Progenitor cell of endocrine pancreas (in vitro differentiated cells): ENCODE results near the gene DAZAP1. TPM values are rescaled to one million over a fixed set of nuclear protein-coding genes. Genes with fewer than 3 reads are reported as not detected.

Experiments used
- DNase-seq: peaks from one replicate; pipeline ENCODE4 v3.0.0; 2021; ENCODE audit warnings: low spot score; ENCODE audit not compliant: unreplicated experiment
- H3K27ac Mint-ChIP-seq: 2 replicates; pipeline ENCODE4 v1.8.0; 2021; ENCODE audit warnings: mild to moderate bottlenecking, moderate library complexity, mixed read lengths
- H3K27me3 Mint-ChIP-seq: 2 replicates; pipeline ENCODE4 v1.8.0; 2021; ENCODE audit warnings: mixed read lengths
- H3K36me3 Mint-ChIP-seq: 2 replicates; pipeline ENCODE4 v1.8.0; 2022; ENCODE audit warnings: mixed read lengths; ENCODE audit not compliant: insufficient read depth
- H3K4me1 Mint-ChIP-seq: 2 replicates; pipeline ENCODE4 v1.8.0; 2021; ENCODE audit warnings: low read depth, mixed read lengths
- H3K4me3 Mint-ChIP-seq: 2 replicates; pipeline ENCODE4 v1.8.0; 2021; ENCODE audit warnings: low read depth, mild to moderate bottlenecking, moderate library complexity, mixed read lengths
- H3K9me3 Mint-ChIP-seq: 2 replicates; pipeline ENCODE4 v1.8.0; 2021; ENCODE audit warnings: low read depth, mixed read lengths
- total RNA-seq: library from RNA; stranded (reverse); gene quantifications from 2 replicates; pipeline ENCODE4 v1.2.1, GENCODE V29; 2021
- TF ChIP-seq, protein P1 (sequence below): fragments of 200-600 bp; sonication (generic); IDR thresholded peaks from one replicate; pipeline ENCODE4 v1.5.0; 2021; ENCODE audit warnings: antibody characterized with exemption, mild to moderate bottlenecking; ENCODE audit not compliant: unreplicated experiment

The DAZAP1 gene
- total RNA-seq, 1 donor from 2014 or later = 131 TPM

DNA sequence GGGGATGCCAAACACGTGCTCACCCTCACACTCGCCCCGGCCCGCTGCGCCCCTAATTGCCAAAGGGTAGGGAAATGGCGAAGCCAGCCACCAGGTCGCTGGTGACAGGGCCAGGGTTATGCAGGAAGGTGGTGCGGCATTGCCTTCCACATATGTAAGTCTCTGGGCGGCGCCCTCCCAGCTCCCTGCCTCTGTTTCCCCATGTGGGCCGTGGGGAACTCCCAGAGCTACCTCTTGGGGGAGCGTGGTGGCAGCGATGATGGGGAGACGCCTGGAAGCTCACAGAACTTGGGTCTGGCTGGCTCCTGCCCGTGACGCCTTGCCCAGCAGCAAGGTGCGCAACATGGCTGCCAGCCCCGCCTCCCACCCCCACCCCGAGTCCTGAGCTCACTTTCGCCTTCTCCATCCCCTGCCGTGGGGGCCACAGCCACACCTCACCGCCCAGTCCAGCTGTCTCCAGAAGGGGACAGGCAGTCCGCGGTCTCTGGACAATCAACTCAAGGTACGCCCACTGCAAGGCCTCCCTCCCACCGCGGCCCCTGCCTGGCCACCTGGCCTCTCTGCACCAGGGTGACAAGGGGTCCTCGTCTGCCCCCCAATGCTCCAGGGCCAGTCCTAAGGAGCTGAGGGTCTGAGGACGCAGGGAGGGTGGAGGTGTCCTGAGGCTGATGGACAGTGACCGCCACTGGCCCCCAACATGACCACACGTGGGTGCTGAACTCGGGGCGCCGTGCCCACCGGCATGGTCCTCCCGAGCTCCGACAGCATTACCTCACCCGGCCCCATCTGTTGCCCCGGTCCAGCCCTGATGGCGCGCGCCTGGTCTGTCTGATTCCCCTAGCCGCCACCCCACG, 65.1 kb downstream of the DAZAP1 start:
- no peaks in the 10 kb centered on the region for H3K9me3 Mint-ChIP-seq
- no peak for DNase-seq
- H3K4me3 Mint-ChIP-seq = no peak overlapping the region
- H3K4me1 Mint-ChIP-seq = peaks cover 2% of the 10 kb centered on the region
- H3K36me3 Mint-ChIP-seq = no peaks in the 10 kb centered on the region
- H3K27ac Mint-ChIP-seq = no peak overlapping the region
- H3K27me3 Mint-ChIP-seq = peaks cover 22% of the 10 kb centered on the region
- TF ChIP-seq, protein P1, sequence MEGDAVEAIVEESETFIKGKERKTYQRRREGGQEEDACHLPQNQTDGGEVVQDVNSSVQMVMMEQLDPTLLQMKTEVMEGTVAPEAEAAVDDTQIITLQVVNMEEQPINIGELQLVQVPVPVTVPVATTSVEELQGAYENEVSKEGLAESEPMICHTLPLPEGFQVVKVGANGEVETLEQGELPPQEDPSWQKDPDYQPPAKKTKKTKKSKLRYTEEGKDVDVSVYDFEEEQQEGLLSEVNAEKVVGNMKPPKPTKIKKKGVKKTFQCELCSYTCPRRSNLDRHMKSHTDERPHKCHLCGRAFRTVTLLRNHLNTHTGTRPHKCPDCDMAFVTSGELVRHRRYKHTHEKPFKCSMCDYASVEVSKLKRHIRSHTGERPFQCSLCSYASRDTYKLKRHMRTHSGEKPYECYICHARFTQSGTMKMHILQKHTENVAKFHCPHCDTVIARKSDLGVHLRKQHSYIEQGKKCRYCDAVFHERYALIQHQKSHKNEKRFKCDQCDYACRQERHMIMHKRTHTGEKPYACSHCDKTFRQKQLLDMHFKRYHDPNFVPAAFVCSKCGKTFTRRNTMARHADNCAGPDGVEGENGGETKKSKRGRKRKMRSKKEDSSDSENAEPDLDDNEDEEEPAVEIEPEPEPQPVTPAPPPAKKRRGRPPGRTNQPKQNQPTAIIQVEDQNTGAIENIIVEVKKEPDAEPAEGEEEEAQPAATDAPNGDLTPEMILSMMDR = no peak

DNA sequence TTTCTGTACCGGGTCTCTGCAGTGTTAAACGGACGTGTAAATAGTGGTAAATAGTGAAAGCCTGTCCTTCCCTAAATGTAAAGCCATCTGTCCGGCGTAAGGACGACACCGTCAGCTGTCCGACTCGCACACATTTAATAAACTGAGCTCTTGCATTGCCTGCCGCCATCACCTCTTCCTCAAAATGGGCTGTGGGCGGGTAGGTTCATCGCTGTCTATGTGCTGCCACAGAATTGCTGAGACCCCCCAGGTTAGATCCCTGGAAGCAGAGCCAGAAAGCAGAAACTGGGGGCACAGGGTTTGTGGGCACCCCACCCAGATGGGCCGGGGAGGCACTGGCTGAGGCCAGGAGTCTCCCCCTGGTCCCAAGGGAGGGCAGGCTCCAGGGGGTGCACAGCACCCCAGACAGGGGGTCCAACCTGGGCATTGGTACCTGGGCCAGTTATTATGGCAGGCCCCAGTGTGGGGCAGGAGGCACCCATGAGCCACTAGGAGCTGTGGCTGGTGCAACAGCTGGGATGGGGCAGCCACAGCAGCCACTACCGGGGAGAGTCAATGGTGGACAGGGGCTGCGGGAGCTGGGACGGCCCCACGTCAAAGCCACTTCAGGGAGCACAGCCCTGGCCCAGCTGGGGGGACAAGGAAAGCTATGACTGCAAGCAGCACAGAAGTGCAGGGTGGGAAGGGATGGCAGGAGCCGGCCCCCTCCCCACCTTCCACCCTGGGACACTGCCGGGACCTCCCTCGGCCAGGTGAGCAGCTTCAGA, 65.9 kb downstream of the DAZAP1 start:
- TF ChIP-seq, protein P1 = no peak
- Mint-ChIP-seq H3K9me3 (no peaks in the 10 kb centered on the region), H3K4me1 (peaks cover 3% of the 10 kb centered on the region), H3K36me3 (no peaks in the 10 kb centered on the region), H3K27ac (no peak overlapping the region), H3K27me3 (peaks cover 22% of the 10 kb centered on the region), H3K4me3 (no peak overlapping the region)
- no peak for DNase-seq

DNA sequence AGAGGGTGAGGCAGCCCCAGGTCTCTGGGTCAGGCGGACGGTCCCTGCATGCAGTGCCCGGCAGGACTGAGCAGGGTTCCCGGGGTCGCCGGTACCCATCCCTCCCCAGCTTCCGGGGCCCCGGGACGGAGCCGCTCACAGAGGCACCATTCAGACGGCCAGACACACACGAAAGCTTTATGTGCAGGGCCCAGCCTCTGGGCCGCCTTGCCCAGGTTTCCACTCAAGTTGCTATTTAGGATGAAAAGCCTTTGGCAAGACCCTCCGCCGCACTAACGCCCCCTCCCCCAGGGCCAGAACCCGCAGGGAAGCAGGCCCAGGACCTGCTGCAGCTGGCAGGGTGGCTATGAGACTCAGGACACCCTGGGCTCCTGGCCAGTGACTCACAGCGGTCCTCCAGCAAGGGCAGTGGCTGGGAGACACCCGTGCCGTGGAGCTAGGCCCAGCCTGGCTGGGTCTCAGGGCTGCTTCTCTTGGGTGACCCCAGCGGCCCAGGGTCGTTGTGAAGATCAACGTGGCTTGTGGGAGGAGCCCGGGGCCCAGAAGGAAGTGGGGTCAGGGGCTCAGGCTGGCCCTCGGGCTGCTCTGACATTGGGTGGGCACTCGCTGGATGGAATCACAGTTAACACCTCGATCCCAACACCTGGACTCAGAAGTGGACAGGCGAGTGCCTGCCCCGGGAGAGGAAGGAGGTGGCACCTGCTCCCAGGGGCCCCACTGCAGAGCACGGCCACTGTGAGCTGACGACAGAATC, 66.8 kb downstream of the DAZAP1 start:
- peaks cover 22% of the 10 kb centered on the region for H3K27me3 Mint-ChIP-seq
- peaks cover 2% of the 10 kb centered on the region for H3K36me3 Mint-ChIP-seq
- H3K27ac Mint-ChIP-seq = no peak overlapping the region
- H3K4me1 Mint-ChIP-seq = peaks cover 7% of the 10 kb centered on the region
- DNase-seq = no peak
- no peaks in the 10 kb centered on the region for H3K9me3 Mint-ChIP-seq
- H3K4me3 Mint-ChIP-seq = no peak overlapping the region
- TF ChIP-seq, protein P1 = no peak

DNA sequence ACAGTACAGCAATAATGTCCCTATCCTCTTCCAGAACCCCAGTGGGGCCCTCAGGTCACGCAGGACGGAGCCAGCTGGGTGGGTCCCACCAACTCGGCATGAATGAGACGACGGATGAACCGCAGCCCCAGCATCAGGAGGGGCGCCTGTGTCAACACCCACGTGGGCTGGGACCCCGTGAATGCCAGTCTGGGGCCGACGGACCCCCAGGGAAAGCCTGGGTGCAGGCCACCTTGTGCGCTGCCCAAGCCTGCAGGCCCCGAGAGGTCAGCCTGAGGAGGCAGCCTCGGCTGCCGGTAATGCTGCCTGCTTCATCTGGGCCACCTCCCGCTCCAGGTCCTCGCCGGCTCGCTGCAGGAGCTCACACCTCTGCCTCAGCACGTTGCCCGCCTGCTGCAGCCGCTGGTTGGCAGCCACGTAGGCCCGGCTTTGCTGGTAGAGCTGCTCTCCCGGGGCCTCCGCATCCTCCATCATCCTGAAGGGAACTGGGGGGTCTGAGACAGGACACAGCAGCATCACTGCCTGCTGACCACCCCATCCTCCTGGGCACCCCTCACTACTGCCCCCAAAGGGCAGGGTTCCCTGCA, 67.5 kb downstream of the DAZAP1 start:
- Mint-ChIP-seq H3K4me1 (peaks cover 8% of the 10 kb centered on the region), H3K27ac (no peak overlapping the region), H3K36me3 (peaks cover 3% of the 10 kb centered on the region), H3K9me3 (no peaks in the 10 kb centered on the region), H3K27me3 (peaks cover 22% of the 10 kb centered on the region), H3K4me3 (no peak overlapping the region)
- DNase-seq = no peak
- TF ChIP-seq, protein P1 = no peak
